Measurements from ENCODE around the gene MAPKAPK5. TPM values are rescaled to one million over a fixed set of nuclear protein-coding genes. Genes with fewer than 3 reads are reported as not detected.

The MAPKAPK5 gene
- total and polyA plus RNA-seq, 9 of the 15 experiments (the other 6 are each of a cell fraction or from before 2014, with no cell fraction given): 11.6 to 72.1 (median 60.4) TPM

DNA sequence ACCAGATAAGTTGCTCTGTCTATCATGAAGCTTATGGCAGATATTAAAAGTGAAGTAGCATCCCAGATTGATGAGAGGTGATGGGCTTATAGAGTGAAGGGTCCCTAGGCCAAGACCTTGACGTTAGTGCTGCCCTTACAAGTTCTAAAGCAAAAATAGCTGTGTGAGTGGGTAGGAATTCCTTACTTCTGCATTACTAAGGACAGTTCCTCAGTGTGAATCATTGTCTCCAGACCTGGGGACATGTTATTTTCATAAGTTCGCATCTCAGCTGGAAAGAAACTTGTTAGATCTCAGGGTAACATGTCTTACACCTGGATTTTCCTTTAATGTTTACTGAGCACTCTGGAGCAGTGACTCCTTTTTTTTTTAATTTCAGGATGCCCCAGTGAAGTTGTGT is 28.7 kb downstream of the MAPKAPK5 start:
- no peak for TF ChIP-seq ZNF780A (CRISPR knock-in tag; IDR thresholded peaks at IDR 0.05)
- TF ChIP-seq SMAD1 (IDR thresholded peaks at IDR 0.05; ENCODE audit: low read depth, low read length, partially characterized antibody): no peak
- TF ChIP-seq DACH1 (IDR thresholded peaks at IDR 0.05; ENCODE audit: partially characterized antibody): no peak
- TF ChIP-seq, protein P1, sequence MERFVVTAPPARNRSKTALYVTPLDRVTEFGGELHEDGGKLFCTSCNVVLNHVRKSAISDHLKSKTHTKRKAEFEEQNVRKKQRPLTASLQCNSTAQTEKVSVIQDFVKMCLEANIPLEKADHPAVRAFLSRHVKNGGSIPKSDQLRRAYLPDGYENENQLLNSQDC (CRISPR knock-in tag; IDR thresholded peaks at IDR 0.05): no peak
- TF ChIP-seq ZNF668 (CRISPR knock-in tag; IDR thresholded peaks at IDR 0.05): no peak
- TF ChIP-seq KLF16 (IDR thresholded peaks at IDR 0.05): no peak
- no peak for TF ChIP-seq FOXK1 (CRISPR knock-in tag; IDR thresholded peaks at IDR 0.05; ENCODE audit: borderline replicate concordance)
- no peak for TF ChIP-seq SLC30A9 (CRISPR knock-in tag; IDR thresholded peaks at IDR 0.05)
- no peak for TF ChIP-seq ARID2 (IDR thresholded peaks at IDR 0.05)
- intact Hi-C loops (cut with micrococcal nuclease) (no loop called here), in situ Hi-C loops (cut with MboI) (no loop called here)
- Histone ChIP-seq H2AFZ (ENCODE audit: low read depth, low read length) (no peak overlapping the region), H3K27ac (ENCODE audit: extremely low read depth, low read depth, low read length) (no peak overlapping the region), H3K4me3 (no peak overlapping the region), H4K20me1 (replicated peaks; ENCODE audit: control insufficient read depth, insufficient read depth, low read length) (no peaks in the 10 kb centered on the region), H3K4me1 (replicated peaks in 1 of 2; ENCODE audit: control insufficient read depth in 2 of 2, insufficient read depth in 2 of 2, low read length in 2 of 2) (no peaks in the 10 kb centered on the region), H3K9me3 (replicated peaks; ENCODE audit: control insufficient read depth, insufficient read depth, low read depth, low read length) (no peaks in the 10 kb centered on the region), H3K79me2 (ENCODE audit: control insufficient read depth, insufficient read depth, low read length) (no peaks in the 10 kb centered on the region), H3K27me3 (ENCODE audit: control insufficient read depth in 2 of 2, insufficient read depth in 2 of 2, low read length in 2 of 2) (no peaks in the 10 kb centered on the region), H3K36me3 (ENCODE audit: control insufficient read depth, insufficient read depth, low read length) (peaks cover 85% of the 10 kb centered on the region), H3K9me1 (ENCODE audit: control insufficient read depth, insufficient read depth, low read length) (no peaks in the 10 kb centered on the region), H3K9ac (ENCODE audit: insufficient read depth in 1 of 2, low read depth in 2 of 2, low read length in 2 of 2) (no peak overlapping the region), H3K4me2 (ENCODE audit: insufficient read depth, low read length) (no peak overlapping the region)
- no TSS peak for BruUV-seq (replicated peaks)
- CTCF ChIA-PET (ENCODE audit: low intra/inter-chr PET ratio): no interaction called here
- 100% methylated on average over 2 of the region's 2 CpGs for WGBS (ENCODE audit: insufficient coverage, low coverage, missing lambda C conversion rate)
- DNase-seq (ENCODE audit: extremely low read depth in 1 of 4, low spot score in 3 of 4): no peak
- POLR2A ChIA-PET: interaction anchor here (0.7 to 1.8 kb wide), 2 partner anchors 10 to 23 kb away, joined by 3 to 4 read pairs; no protein-coding TSS in a partner anchor
- no peak for FAIRE-seq
- no peak for ATAC-seq
